Neural crest cell (in vitro differentiated cells): ENCODE results near the gene COL24A1. TPM values are rescaled to one million over a fixed set of nuclear protein-coding genes. Genes with fewer than 3 reads are reported as not detected.
"Not testable (repeated sequence)": the region's sequence is repeated elsewhere in the genome, so short reads cannot be mapped to it uniquely, and the experiment has no call there.

Source experiments
- DNase-seq: peaks from one replicate; pipeline ENCODE4 v3.0.0; 2021; ENCODE audit warnings: low read depth, mixed read lengths, low spot score
- H3K27ac Mint-ChIP-seq: one replicate; pipeline ENCODE4 v1.8.0; 2021; ENCODE audit warnings: mild to moderate bottlenecking, mixed read lengths; ENCODE audit not compliant: unreplicated experiment
- H3K27me3 Mint-ChIP-seq: 2 replicates; pipeline ENCODE4 v1.8.0; 2021; ENCODE audit warnings: low read depth, mild to moderate bottlenecking, mixed read lengths
- H3K36me3 Mint-ChIP-seq: 2 replicates; pipeline ENCODE4 v1.8.0; 2021; ENCODE audit warnings: low read depth, mild to moderate bottlenecking, mixed read lengths
- H3K4me1 Mint-ChIP-seq: 2 replicates; pipeline ENCODE4 v1.8.0; 2021; ENCODE audit warnings: mixed read lengths
- H3K4me3 Mint-ChIP-seq: one replicate; pipeline ENCODE4 v1.8.0; 2021; ENCODE audit warnings: mild to moderate bottlenecking, mixed read lengths
- H3K9me3 Mint-ChIP-seq: 2 replicates; pipeline ENCODE4 v1.8.0; 2021; ENCODE audit warnings: mixed read lengths
- total RNA-seq: library from RNA; stranded (reverse); gene quantifications from 2 replicates; pipeline ENCODE4 v1.2.1, GENCODE V29; 2021
- TF ChIP-seq, protein P1 (sequence below): fragments of 200-600 bp; sonication (generic); conservative IDR thresholded peaks from 2 replicates; pipeline ENCODE4 v1.5.0; 2021; ENCODE audit warnings: antibody characterized with exemption, mild to moderate bottlenecking

COL24A1 gene
- total RNA-seq, 1 donor from 2014 or later, result 0.35 TPM

DNA sequence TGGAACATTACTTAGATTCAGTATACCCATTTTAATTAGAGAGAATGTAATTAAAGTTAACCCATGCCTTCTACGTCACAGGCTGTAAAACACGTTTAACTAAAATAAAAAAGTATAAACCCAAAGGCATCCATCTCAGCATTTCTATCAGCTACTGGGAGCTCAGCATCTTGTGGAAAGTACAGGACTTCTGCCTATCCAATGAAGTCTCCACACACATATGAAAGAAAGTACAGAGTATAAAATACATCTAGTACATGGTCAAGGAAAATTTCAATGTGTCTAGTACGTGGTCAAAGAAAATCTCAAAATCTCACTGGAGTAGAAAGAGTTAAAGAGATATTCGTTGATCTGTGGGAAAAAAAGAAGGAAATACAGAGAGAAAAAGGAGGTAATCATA is 306.9 kb downstream of the COL24A1 start:
- Mint-ChIP-seq H3K9me3 (no peaks in the 10 kb centered on the region), H3K4me3 (no peak overlapping the region), H3K4me1 (no peaks in the 10 kb centered on the region), H3K27ac (no peak overlapping the region), H3K27me3 (peaks cover 8% of the 10 kb centered on the region), H3K36me3 (no peaks in the 10 kb centered on the region)
- DNase-seq, result no peak
- TF ChIP-seq, protein P1, sequence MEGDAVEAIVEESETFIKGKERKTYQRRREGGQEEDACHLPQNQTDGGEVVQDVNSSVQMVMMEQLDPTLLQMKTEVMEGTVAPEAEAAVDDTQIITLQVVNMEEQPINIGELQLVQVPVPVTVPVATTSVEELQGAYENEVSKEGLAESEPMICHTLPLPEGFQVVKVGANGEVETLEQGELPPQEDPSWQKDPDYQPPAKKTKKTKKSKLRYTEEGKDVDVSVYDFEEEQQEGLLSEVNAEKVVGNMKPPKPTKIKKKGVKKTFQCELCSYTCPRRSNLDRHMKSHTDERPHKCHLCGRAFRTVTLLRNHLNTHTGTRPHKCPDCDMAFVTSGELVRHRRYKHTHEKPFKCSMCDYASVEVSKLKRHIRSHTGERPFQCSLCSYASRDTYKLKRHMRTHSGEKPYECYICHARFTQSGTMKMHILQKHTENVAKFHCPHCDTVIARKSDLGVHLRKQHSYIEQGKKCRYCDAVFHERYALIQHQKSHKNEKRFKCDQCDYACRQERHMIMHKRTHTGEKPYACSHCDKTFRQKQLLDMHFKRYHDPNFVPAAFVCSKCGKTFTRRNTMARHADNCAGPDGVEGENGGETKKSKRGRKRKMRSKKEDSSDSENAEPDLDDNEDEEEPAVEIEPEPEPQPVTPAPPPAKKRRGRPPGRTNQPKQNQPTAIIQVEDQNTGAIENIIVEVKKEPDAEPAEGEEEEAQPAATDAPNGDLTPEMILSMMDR, result no peak

DNA sequence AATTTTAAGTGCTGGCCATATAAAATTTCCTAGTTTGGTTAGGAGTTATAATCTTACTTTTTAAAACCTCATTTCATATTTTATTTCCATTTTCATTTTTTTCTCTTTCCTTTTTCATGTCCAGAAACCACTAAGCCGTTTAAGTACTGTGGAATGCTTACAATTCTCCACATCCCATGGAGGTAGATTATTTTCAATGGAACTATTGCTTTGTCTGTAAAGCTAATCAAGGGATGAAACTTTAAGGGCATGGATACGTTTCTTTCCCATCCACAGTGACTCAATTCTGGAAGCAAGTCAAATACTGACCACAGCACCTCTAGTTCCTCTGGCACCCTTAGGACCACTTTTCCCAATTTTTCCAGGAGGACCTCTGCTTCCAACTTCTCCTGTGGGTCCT is 309.2 kb downstream of the COL24A1 start:
- no peak for DNase-seq
- H3K27ac Mint-ChIP-seq, result no peak overlapping the region
- H3K9me3 Mint-ChIP-seq, result no peaks in the 10 kb centered on the region
- no peaks in the 10 kb centered on the region for H3K36me3 Mint-ChIP-seq
- H3K4me1 Mint-ChIP-seq, result no peaks in the 10 kb centered on the region
- TF ChIP-seq, protein P1, result no peak
- no peak overlapping the region for H3K4me3 Mint-ChIP-seq
- no peaks in the 10 kb centered on the region for H3K27me3 Mint-ChIP-seq

DNA sequence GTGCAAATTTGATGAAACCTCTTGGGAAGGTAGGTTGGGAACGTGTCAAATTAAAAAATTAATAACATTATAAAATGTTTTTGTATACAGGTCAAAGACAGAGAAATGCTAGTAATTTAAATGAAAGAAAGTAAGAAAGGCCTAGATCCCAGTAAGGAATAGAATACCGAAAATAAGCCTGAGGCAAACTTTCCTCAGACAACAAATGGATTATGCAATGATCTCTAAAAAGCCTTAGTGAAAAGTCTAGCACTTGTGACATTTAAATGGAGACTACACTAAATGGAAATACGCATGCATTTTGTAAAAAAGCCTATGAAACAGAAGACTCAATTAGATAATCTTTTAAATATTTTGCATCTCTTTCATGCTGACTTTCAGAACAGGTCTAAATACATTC is 309.9 kb downstream of the COL24A1 start:
- TF ChIP-seq, protein P1, result no peak
- H3K9me3 Mint-ChIP-seq, result no peaks in the 10 kb centered on the region
- no peak overlapping the region for H3K27ac Mint-ChIP-seq
- no peaks in the 10 kb centered on the region for H3K4me1 Mint-ChIP-seq
- H3K36me3 Mint-ChIP-seq, result no peaks in the 10 kb centered on the region
- no peak for DNase-seq
- no peaks in the 10 kb centered on the region for H3K27me3 Mint-ChIP-seq
- H3K4me3 Mint-ChIP-seq, result no peak overlapping the region

DNA sequence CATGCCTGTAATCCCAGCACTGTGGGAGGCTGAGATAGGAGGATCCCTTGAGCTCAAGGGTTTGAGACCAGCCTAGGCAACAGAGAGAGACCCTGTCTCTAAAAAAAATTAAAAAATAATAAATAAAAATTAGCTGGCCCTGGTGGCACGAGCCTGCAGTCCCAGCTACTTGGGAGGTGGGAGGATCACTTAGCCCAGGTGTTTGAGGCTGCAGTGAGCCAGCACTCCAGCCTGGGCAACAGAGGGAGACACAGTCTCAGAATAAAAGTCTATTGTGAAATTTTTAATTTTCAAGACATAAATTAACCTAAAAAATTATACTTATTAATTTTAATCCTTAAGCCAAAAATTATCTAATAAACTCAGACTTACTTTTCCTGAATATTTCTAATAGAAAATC is 317.1 kb downstream of the COL24A1 start:
- Mint-ChIP-seq H3K4me3 (no peak overlapping the region), H3K36me3 (no peaks in the 10 kb centered on the region), H3K9me3 (no peaks in the 10 kb centered on the region), H3K27ac (no peak overlapping the region), H3K4me1 (no peaks in the 10 kb centered on the region), H3K27me3 (peaks cover 2% of the 10 kb centered on the region)
- TF ChIP-seq, protein P1, result no peak
- no peak for DNase-seq

DNA sequence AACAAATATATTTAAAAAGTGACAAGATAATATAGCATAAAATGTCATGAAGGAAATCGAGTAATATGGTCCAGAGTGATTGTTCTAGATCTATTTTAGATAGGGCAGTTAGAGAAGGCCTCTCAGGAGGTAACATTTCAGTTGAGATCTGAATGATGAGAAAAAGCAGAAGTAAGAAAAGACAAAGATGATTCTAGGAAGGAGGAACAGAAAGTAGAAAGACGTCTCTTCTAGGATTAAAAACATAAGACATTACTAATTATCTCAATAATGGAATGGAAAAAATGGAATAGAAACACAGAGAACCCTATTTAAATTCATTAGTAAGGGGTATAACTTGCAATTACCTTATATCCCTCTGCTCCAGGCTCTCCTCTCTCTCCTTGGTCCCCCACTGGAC is 318.3 kb downstream of the COL24A1 start:
- DNase-seq, result no peak
- H3K36me3 Mint-ChIP-seq, result no peaks in the 10 kb centered on the region
- no peaks in the 10 kb centered on the region for H3K9me3 Mint-ChIP-seq
- TF ChIP-seq, protein P1, result no peak
- peaks cover 2% of the 10 kb centered on the region for H3K27me3 Mint-ChIP-seq
- no peaks in the 10 kb centered on the region for H3K4me1 Mint-ChIP-seq
- H3K4me3 Mint-ChIP-seq, result no peak overlapping the region
- no peak overlapping the region for H3K27ac Mint-ChIP-seq

DNA sequence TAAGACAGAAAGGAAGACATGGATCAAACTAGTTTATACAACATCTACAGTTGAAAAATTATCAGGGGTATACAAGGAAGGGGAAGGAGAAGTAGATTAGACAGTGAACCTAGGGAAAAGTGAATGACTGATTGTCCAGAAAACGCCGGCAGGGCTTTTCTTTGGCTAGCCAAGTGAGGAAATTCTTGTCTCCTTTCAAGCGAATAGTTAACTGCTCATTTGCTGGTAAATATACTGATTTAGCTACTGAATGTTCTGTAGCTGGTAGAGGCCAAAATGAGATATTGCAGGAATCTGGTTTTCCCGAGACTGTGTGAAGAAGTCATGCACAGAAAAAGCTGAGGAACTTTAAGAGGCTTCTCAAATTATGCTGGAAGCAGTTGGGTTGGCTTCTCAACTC is 319.8 kb downstream of the COL24A1 start:
- TF ChIP-seq, protein P1, result no peak
- DNase-seq, result no peak
- Mint-ChIP-seq H3K9me3 (no peaks in the 10 kb centered on the region), H3K27me3 (peaks cover 2% of the 10 kb centered on the region), H3K4me3 (no peak overlapping the region), H3K4me1 (no peaks in the 10 kb centered on the region), H3K27ac (no peak overlapping the region), H3K36me3 (no peaks in the 10 kb centered on the region)

DNA sequence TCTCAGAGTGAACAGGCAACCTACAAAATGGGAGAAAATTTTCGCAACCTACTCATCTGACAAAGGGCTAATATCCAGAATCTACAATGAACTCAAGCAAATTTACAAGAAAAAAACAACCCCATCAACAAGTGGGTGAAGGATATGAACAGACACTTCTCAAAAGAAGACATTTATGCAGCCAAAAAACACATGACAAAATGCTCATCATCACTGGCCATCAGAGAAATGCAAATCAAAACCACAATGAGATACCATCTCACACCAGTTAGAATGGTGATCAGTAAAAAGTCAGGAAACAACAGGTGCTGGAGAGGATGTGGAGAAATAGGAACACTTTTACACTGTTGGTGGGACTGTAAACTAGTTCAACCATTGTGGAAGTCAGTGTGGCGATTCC is 323.4 kb downstream of the COL24A1 start:
- not testable (repeated sequence) for DNase-seq, H3K27me3 Mint-ChIP-seq, H3K4me3 Mint-ChIP-seq, H3K4me1 Mint-ChIP-seq, H3K9me3 Mint-ChIP-seq, H3K36me3 Mint-ChIP-seq, H3K27ac Mint-ChIP-seq
